ENCODE results near the gene NOL8. TPM values are rescaled to one million over a fixed set of nuclear protein-coding genes. Genes with fewer than 3 reads are reported as not detected.

The NOL8 gene
- total RNA-seq, 1 experiment from 2014 or later, result 48.4 TPM

- Histone ChIP-seq H3K23me2 (ENCODE audit: insufficient read length, low read depth, low read length, poor library complexity, severe bottlenecking) (no peaks in the 10 kb centered on the region), H3K4me2 (ENCODE audit: insufficient read depth, insufficient read length, low read length) (no peak overlapping the region), H2BK15ac (ENCODE audit: low read depth, low read length) (no peak overlapping the region), H3K27me3 (ENCODE audit: insufficient read depth, low read length) (no peaks in the 10 kb centered on the region), H2AK5ac (ENCODE audit: insufficient read length, low read length) (no peak overlapping the region), H3K56ac (ENCODE audit: insufficient read length, low read depth, low read length) (no peak overlapping the region), H3K4me1 (ENCODE audit: insufficient read depth, low read length) (no peaks in the 10 kb centered on the region), H4K8ac (replicated peaks; ENCODE audit: insufficient read length, low read depth, low read length) (no peak overlapping the region), H3K79me1 (ENCODE audit: insufficient read depth, low read depth, low read length, poor library complexity, severe bottlenecking) (no peaks in the 10 kb centered on the region), H2BK12ac (ENCODE audit: insufficient read length, low read depth, low read length) (no peak overlapping the region), H3K18ac (ENCODE audit: insufficient read length, low read depth, low read length) (no peak overlapping the region), H3K23ac (ENCODE audit: insufficient read length, low read depth, low read length) (no peak overlapping the region), H3K14ac (ENCODE audit: insufficient read depth, low read length) (no peak overlapping the region), H2BK5ac (ENCODE audit: insufficient read length, low read length) (no peak overlapping the region), H3K9ac (ENCODE audit: extremely low read depth, insufficient read length, low read length) (no peak overlapping the region), H3T11ph (ENCODE audit: low read length) (no peak overlapping the region), H3K4ac (ENCODE audit: low read depth, low read length) (no peak overlapping the region), H3K79me2 (ENCODE audit: insufficient read depth, low read length) (peaks cover 6% of the 10 kb centered on the region; the same call in 1 of the 2 replicates), H2BK20ac (ENCODE audit: low read depth, low read length, poor library complexity, severe bottlenecking) (no peak overlapping the region), H4K5ac (ENCODE audit: insufficient read length, low read depth, low read length) (no peak overlapping the region), H3K27ac (ENCODE audit: insufficient read length, low read depth, low read length) (no peak overlapping the region), H2BK120ac (ENCODE audit: low read depth, low read length, poor library complexity, severe bottlenecking) (no peak overlapping the region), H2AFZ (ENCODE audit: low read length) (no peak overlapping the region), H4K91ac (ENCODE audit: insufficient read length, low read depth, low read length) (no peak overlapping the region), H3K9me3 (ENCODE audit: control insufficient read depth, low read depth, low read length) (no peaks in the 10 kb centered on the region), H4K20me1 (ENCODE audit: control insufficient read depth, insufficient read depth, insufficient read length) (no peaks in the 10 kb centered on the region)
- H3K9me3 Mint-ChIP-seq, result no peaks in the 10 kb centered on the region; a peak in 1 of 5 replicates
- TF ChIP-seq CTCF (conservative IDR thresholded peaks at IDR 0.05), result no peak
- H3K27me3 Mint-ChIP-seq (ENCODE audit: low read depth), result no peaks in the 10 kb centered on the region; the same call in 1 of the 2 replicates
- no peak overlapping the region for H3K27ac Mint-ChIP-seq
- DNase-seq, result no peak
- WGBS (ENCODE audit: extremely low coverage, insufficient read length, low lambda C conversion rate), result no CpG with 5 or more reads among the region's 2 CpGs
- H3K4me3 Mint-ChIP-seq, result peak overlapping the region; percentile 99
- H3K36me3 Mint-ChIP-seq (ENCODE audit: insufficient read depth in 1 of 3, low read depth in 3 of 3), result peaks cover 3 to 10% (median 10%) of the 10 kb centered on the region in 3 experiments; a peak in 5 of 7 replicates
- H3K4me1 Mint-ChIP-seq, result peaks cover 19 to 21% of the 10 kb centered on the region in 2 experiments
Observed at GRCh38 chr9:92327283-92327850, 2.2 kb upstream of the NOL8 start.

Measured in H9 (cell line).